A172 (cell line): ENCODE data around the gene STK16. TPM values are rescaled to one million over a fixed set of nuclear protein-coding genes. Genes with fewer than 3 reads are reported as not detected.
"Not testable (repeated sequence)": the region's sequence is repeated elsewhere in the genome, so short reads cannot be mapped to it uniquely, and the experiment has no call there.

ENCODE experiments used
- DNase-seq: peaks from one replicate; pipeline ENCODE4 v3.0.0-alpha.2; 2015; ENCODE audit warnings: low spot score
- total RNA-seq: library from RNA; depleted of rRNA; stranded (reverse); fragments of >200 nt; shearing (Covaris generic); gene quantifications from 2 replicates; pipeline ENCODE4 v1.2.3, GENCODE V29; 2014

The STK16 gene
- total RNA-seq, 1 experiment from 2014 or later, result 16.3 TPM

DNA sequence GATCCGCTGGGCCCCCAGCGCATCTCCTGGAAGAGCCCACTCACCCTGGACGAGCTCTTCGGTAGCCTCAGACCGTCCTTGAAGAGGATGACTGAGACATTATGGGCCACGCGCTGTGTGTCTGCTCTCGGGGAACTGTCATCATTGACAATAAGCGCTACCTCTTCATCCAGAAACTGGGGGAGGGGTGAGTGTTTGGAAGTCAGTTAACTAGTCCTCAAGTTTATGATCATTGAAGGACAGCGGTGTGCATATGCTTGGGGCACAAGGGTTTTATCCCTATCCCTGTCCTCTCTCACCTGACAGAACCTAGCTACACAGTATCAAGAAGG lies 586 bp downstream of the STK16 start:
- no peak for DNase-seq

- DNase-seq, result no peak
These were observed 1.3 kb downstream of the STK16 start for GRCh38 chr2:219246559-219246958.

GRCh38 chr2:219247678-219248642 lies 2.7 kb downstream of the STK16 start:
- no peak for DNase-seq

DNA sequence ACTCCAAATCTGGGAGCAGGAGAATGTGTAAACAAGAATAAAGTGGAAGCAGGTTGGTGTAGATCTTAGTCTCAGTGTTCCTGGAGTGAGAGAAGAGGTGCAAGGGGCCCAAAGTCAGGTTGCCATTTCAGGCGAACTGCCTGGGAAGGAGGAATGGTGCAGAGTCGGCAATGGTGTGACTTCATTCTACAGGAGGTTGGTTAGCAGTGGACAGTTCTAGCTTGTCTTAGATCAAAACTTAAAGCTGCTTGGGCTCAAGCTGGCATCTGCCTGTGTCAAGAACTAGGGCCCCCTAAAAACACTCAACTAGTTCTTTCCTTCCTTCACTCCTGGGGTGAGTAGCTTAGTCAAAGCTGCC lies 3.5 kb downstream of the STK16 start:
- no peak for DNase-seq

DNA sequence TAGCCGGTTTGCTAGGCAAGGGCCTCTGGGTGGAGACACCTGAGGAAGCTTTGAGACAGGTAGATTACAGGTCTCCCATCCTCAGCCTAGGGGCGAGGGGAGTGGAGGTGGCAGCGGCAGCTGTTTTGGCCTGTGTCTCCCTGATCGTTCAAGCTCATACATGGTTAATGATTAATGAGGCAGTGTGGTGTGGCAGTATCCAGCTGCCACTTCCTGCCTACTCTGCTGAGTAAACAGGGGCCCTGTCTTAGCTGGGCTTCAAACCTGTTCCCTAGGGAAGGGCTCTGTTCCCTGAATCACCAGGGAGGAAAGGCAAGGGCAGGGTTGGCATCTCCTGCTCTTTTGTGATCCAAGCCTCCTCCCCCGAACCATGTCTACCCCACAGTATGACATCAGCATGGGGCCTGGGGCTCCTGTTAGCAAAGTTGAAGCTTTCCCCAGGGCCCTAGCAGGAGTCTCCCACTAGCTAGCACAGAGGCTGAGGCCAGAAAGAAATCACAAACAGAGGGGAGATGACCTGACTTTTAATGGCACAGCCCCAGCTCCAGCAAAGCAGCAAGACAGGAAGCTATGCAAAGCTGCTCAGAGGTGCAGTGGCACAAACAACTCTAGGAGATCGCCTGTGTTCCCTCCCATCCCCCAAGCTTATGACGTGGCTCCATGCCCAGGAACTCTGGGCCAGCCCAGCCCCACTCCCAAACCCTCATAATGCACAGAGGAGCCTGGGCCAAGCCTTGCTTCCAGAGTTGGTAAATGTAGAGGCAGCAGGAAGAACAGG lies 4.1 kb downstream of the STK16 start:
- DNase-seq, result peak; percentile 94

DNA sequence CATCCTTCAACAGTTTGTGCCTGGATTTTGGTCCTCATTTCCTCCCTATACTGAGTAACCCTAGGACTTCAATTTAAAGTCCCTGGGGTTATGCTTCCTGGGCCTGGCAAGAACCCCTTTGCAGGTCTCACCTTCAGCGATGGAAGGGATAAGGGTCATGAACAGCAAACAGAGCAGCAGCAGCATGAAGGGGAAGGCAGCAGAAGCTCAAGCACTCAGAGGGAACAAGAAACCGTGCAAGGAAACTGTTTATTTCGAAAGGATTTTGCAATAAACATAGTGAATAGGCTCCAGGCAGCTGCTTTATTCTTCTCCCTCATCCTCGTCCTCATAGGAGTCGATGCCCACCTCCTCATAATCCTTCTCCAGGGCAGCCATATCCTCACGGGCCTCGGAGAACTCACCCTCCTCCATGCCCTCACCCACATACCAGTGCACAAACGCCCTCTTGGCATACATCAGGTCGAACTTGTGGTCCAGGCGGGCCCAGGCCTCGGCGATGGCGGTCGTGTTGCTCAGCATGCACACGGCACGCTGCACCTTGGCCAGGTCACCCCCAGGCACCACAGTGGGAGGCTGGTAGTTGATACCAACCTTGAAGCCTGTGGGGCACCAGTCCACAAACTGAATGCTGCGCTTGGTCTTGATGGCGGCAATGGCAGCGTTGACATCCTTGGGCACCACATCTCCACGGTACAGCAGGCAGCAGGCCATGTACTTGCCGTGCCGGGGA lies 4.9 kb downstream of the STK16 start:
- DNase-seq, result no peak

DNA sequence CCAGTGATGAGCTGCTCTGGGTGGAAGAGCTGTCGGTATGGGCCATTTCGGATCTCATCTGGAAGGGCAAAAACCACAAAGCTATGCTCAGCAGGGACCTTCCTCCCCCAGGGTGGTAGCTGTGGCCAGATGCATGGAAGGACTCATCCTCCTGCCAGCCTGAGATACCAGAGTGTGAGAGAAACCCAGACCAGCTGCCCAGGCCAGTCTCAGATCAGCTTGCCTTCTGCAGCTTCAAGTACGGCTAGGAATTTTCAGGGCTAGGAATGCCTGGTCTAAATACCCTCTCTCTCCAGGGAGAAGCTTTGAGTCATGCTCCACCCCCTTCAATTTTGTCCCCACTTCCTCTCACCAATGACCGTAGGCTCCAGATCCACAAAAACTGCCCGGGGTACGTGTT lies 6.4 kb downstream of the STK16 start:
- DNase-seq, result peak; percentile 66

DNA sequence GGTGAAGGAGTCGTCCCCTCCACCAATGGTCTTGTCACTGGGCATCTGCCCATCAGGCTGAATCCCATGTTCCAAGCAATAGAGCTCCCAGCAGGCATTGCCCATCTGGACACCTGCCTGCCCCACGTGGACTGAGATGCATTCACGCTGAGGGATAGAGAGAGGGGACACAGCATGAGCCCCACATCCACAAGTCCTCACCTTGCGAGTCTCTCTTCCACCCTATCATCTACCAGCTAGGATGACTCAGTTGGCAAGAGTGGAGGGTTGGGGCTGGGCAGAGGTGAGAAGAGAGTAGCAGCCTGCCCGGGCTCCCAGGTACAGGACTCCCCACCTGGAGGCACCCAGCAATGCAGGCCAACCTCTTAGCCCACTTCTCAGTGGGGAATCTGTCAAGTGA lies 6.8 kb downstream of the STK16 start:
- peak; percentile 23 for DNase-seq

DNA sequence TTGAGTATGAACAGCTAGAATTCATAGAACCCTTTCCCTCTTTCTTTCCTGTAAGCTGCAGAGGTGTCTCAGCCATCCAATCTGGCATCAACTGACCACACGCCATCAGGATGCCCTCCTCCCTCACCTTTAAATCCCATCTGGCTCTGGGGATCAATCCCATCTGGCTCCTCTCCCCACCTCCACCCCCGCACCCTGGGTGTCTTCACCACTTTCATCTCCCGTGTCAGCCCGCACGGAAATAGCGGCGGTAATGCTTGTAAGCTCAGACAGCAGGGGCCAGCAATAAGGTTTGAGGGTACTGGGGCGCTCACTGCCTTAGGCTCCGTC lies 7.3 kb downstream of the STK16 start:
- DNase-seq, result no peak

DNA sequence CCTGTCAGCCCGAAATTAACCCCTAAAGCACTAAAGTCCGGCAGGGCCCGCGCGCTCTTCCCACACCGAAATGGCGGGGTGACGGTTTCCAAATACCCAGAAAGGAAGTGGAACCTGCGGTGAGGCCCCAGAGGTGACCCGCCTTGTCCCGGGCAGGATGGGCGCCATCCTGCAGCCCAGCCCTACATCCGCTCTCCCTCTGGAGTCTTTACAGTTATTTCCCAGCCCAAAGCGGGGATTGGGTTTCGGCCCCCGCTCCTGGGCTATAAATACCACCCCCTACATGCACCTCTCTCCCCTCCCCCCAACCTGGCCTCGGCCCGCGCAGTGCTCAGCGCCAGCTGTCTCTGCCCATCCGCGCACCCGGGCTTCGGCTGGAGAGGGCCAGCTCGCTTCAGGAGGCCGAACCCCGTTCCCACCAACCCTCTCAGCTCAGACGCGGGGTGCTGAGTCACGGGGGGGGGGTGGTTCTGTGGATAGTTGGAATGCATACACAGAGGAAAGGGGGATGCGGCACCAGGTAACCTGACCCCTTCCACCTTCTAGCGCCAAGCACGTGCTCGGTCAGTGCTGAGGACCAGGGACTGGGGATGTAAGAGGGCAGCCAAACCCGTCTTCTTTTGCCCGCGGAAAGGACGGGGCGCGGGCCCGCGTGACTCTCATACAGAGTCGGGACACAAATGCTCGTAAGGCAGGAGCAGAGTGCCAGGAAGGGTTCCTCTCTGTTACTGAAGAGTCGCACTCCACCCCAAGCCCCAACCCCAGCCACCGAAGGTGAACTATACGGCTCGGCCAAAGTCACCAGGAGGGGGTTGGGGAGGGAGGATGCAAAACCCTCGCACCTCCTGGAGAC lies 7.8 kb downstream of the STK16 start, which contains the start of gene TUBA4B:
TSS of gene TUBA4B (plus strand) at position 344 of the 853 bp plus-strand sequence. CDS start at position 509, 165 bp downstream.
- peak; percentile 61 for DNase-seq

GRCh38 chr2:219253753-219254589 lies 8.7 kb downstream of the STK16 start, which contains the start of gene TUBA4A:
TSS of gene TUBA4A (minus strand) at chr2:219253918. CDS start at chr2:219253858, 60 bp downstream.
- peak; percentile 75 for DNase-seq

GRCh38 chr2:219254590-219255201 lies 9.4 kb downstream of the STK16 start:
- no peak for DNase-seq

DNA sequence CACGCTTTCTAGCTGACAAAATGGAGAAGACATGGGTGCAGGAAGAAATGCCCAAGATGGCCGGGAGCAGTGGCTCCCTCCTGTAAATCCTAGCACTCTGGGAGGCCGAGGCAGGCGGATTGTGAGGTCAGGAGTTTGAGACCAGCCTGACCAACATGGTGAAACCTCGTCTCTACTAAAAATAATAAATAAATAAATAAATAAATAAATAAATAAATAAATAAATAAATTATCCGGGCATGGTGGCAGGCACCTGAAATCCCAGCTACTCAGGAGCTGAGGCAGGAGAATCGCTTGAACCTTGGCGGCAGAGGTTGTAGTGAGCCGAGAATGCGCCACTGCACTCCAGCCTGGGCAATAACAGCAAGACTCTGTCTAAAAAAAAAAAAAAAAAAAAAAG lies 13.7 kb downstream of the STK16 start:
- DNase-seq, result not testable (repeated sequence)

DNA sequence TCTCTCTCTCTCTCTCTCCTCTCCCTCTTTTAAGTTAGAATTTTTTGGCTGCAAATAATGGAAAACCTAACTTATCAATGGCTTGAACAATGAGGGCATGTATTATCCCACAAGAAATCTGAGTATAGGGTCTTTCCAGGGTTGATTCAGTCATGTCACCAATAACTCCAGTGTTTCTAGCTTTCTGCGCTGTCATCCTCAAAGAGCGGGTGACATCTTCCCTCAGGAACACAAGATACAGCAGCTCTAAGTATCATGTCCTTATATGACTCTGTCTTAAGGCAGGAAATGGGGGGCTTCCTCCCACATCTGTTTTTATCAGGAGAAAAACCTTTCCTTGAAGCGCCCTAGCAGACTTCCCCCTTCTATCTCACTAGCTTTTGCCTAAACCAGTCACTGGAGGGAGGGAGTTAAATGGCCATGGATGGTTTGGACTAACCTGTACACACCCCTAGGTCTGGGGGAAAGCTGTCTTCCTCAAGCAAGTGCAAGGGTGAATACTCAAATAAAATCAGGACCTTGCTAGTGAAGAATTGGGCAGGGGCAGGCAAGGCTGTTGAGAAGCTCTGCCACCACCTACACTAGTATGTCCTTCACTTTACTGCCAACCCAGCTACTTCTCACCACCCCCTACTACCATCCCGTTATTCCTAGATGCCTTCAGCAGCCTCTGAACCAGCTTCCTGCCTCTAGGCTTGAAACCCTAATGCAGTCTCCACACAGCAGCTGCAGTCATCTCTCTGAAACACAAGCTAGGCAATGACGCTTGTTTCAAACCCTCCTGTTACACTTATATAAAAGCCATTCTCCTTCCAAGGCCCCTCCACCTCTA lies 16.0 kb downstream of the STK16 start:
- DNase-seq, result no peak

- DNase-seq, result no peak
These were observed 21.0 kb downstream of the STK16 start for GRCh38 chr2:219266232-219266631.

DNA sequence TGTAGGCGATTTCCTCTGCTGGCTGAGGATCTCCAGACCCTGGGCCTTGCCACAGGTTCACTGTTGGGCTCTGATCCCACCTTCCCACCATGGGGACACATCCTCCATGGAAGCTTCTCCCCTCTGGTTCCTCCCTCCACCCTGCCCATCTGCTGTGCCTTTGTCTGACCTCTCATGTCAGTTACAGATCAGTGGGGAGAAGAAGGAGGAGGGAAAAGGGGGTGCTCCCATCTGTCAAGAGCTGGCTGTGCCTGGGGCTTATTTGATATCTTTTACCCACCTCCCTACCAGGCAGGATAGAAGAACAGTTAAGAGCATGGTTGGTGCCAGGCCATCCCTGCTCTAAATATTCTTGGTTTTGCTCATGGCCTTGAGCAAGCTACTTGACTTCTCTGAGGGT lies 21.6 kb downstream of the STK16 start:
- DNase-seq, result no peak

GRCh38 chr2:219268294-219268693 lies 23.0 kb downstream of the STK16 start:
- DNase-seq, result no peak

DNA sequence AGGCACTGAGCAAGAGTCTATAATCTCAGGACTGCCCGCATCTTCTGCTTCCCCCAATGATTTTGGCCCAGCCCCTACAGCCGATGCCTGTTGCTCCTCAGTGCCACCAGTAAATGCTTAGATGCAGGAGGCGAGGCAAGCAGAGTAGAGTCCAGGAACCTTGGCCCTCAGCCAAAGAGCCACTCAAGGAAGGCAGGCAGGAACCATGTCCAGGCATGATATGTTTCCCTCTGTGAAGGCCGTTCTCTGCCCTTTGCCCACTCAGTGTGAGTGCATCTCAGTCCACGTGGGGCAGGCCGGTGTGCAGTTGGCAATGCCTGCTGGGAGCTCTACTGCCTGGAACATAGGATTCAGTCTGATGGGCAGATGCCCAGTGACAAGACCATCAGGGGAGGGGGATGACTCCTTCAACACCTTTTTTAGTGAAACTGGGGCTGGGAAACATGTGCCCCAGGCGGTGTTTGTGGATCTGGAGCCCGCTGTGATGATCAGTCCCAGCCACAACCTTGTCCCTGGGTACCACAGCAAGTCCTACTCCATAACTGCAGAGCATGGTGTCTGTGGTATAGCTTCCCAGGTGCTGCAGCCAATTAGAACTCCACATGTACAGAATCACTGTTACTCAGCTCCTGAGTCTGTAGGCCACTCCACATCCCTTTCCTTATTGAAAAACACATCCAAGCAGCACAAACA lies 24.2 kb downstream of the STK16 start:
- no peak for DNase-seq

DNA sequence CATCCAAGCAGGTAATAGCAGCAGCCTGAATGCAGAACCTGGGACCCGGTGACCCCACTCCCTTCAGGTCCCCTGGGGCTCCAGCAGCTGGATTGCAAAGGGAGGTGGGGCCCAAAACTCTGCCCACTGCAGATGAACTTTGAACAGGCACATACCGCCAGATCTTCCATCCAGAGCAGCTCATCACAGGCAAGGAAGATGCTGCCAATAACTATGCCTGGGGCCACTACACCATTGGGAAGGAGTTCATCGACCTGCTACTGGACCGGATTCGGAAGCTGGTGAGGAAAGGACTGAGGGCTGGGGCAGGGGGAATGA lies 24.7 kb downstream of the STK16 start:
- no peak for DNase-seq
